Gastrocnemius medialis (tissue), 4 donors: ENCODE results near the gene SERTAD2.

Source experiments
- POLR2A ChIP-seq, 2 donors: fragments of 450-650 bp; IDR thresholded peaks; one replicate each; pipeline ENCODE4 v1.6.1; 2017; ENCODE audit warnings: antibody characterized with exemption in 2 of 2, mild to moderate bottlenecking in 2 of 2, moderate library complexity in 2 of 2
- TF ChIP-seq, protein P1 (sequence below), 5 experiments: fragments of 450-650 bp in 3 of 5; fragments of 200-600 bp in 2 of 5; sonication (generic) in 2 of 5; IDR thresholded peaks in 4 of 5; conservative IDR thresholded peaks in 1 of 5; 1 replicate in 4 of 5; 2 replicates in 1 of 5; pipeline ENCODE4 v1.5.1; 2016 to 2019; ENCODE audit warnings: antibody characterized with exemption in 5 of 5, mild to moderate bottlenecking in 3 of 5, moderate library complexity in 3 of 5

DNA sequence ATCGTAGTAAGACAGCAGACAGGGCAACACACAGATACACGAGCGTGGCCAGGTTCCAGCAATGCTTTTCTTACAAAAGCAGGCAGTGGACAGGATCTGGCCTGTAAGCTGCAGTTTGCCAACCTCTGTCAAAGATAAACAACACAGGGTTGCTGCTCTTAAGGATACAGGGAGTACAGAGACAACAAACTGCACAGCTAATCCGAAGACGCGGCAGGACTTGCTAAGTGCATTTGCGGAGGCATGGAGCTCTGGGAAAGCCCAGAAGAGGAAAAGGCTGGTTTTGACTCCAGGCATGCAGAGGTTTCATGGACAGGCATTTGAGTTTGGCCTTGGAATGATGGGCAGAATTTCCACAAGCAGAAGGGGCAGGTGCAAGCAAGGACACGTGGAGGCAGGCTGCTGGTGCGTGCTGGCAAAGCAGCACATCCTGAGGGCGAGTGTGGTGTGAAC is 24.4 kb downstream of the SERTAD2 start:
- no peak for TF ChIP-seq POLR2A (IDR thresholded peaks at IDR 0.05)
- TF ChIP-seq, protein P1, sequence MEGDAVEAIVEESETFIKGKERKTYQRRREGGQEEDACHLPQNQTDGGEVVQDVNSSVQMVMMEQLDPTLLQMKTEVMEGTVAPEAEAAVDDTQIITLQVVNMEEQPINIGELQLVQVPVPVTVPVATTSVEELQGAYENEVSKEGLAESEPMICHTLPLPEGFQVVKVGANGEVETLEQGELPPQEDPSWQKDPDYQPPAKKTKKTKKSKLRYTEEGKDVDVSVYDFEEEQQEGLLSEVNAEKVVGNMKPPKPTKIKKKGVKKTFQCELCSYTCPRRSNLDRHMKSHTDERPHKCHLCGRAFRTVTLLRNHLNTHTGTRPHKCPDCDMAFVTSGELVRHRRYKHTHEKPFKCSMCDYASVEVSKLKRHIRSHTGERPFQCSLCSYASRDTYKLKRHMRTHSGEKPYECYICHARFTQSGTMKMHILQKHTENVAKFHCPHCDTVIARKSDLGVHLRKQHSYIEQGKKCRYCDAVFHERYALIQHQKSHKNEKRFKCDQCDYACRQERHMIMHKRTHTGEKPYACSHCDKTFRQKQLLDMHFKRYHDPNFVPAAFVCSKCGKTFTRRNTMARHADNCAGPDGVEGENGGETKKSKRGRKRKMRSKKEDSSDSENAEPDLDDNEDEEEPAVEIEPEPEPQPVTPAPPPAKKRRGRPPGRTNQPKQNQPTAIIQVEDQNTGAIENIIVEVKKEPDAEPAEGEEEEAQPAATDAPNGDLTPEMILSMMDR (IDR thresholded peaks at IDR 0.05 in 4 of 5, conservative IDR thresholded peaks at IDR 0.05 in 1 of 5) = no peak
